ENCODE data around the gene BDH1. TPM values are rescaled to one million over a fixed set of nuclear protein-coding genes. Genes with fewer than 3 reads are reported as not detected.

BDH1 gene
- total and polyA plus RNA-seq, 2 donors: 6.9 to 13.7 TPM

DNA sequence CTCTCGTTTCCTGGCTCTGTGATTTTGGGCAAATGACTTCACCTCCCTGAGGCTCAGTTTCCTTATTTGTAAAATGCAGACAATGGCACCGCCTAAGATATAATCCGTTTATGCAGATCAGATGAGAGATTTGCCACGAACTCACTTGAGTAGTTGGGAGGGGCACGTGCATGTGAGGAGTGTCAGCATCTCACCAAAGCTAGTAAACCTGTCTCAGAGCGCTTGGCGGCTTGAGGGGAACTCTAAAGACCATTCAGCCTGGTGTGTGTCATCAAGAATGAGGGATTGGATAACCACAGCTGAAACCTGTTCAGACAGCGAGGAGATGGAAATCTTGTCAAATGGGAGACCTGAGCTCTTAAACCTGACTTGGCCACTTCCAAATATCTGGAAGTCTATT is 48.7 kb downstream of the BDH1 start:
- no peaks in the 10 kb centered on the region for H3K4me1 ChIP-seq (ENCODE audit: insufficient read depth)
- no peak for DNase-seq (ENCODE audit: extremely low spot score)
- H3K27ac ChIP-seq (ENCODE audit: low read depth): no peak overlapping the region
- no peak overlapping the region for H3K4me3 ChIP-seq (ENCODE audit: low read depth, low read length)
- H3K36me3 ChIP-seq (ENCODE audit: insufficient read depth): no peaks in the 10 kb centered on the region
- 79% methylated on average over 8 of the region's 8 CpGs for WGBS

DNA sequence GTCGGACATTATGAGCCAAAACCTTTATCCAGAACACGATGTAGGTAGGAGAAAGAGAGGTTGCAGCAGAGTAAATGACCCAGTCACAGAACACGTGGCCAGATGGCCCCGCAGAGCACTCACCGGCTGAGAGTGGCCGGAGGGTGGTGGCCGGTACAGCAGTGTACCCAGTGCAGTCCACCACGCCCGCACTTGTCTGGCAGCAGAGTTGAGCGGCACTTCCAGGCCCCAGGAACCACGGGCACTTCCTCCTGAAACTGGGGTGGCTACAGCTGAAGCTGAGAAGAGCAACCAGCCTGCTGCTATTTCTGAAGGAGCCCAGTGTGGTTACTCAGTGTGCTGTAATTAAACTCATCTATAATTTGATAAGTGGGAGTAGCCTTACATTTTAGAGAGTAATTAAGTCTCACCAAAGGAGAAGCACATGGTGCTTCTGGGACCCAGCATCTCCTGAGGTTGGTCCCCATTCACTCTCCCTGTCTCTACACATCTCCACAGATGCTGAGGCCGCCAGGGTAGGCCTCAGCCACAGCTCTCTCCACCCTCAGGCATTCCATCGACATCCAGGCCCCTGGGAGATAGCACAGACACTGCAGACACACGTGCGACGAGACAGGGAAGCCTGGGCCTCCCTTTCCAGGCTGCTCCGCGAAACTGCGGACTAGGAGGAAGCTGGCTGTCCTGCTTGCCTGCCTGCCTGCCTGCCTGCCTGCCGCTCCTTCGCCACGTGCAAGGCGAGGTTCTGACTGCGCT is 49.8 kb downstream of the BDH1 start:
- DNase-seq (ENCODE audit: extremely low spot score): no peak
- 86% methylated on average over 24 of the region's 24 CpGs for WGBS
- Histone ChIP-seq H3K4me1 (ENCODE audit: insufficient read depth) (no peaks in the 10 kb centered on the region), H3K36me3 (ENCODE audit: insufficient read depth) (no peaks in the 10 kb centered on the region), H3K27ac (ENCODE audit: low read depth) (no peak overlapping the region), H3K4me3 (ENCODE audit: low read depth, low read length) (no peak overlapping the region)

GRCh38 chr3:197504641-197505121 is 51.1 kb downstream of the BDH1 start:
- 55% methylated on average over 15 of the region's 15 CpGs for WGBS
- no peak for DNase-seq (ENCODE audit: extremely low spot score)
- no peaks in the 10 kb centered on the region for H3K4me1 ChIP-seq (ENCODE audit: insufficient read depth)
- no peak overlapping the region for H3K27ac ChIP-seq (ENCODE audit: low read depth)
- no peak overlapping the region for H3K4me3 ChIP-seq (ENCODE audit: low read depth, low read length)
- H3K36me3 ChIP-seq (ENCODE audit: insufficient read depth): no peaks in the 10 kb centered on the region

DNA sequence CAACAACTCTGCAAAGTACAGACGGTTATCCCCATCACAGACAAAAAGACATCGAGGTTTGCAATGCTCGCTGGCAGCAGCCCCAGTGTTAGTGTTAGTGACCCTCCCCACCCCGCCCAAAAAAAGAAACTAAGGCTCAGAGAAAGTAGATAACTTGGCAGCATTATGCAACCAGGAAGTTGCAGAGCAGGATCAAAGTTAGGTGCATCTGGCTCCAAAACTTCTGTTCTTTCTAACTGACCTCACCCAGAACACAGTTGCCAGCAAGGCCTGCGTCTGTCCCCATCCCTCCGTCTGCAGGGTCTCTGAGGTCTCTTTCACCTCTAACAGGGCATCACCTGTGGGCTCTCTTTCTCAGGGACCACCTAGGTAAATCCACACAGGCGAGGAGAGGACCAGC is 51.5 kb downstream of the BDH1 start:
- Histone ChIP-seq H3K36me3 (ENCODE audit: insufficient read depth) (no peaks in the 10 kb centered on the region), H3K4me1 (ENCODE audit: insufficient read depth) (no peaks in the 10 kb centered on the region), H3K27ac (ENCODE audit: low read depth) (no peak overlapping the region), H3K4me3 (ENCODE audit: low read depth, low read length) (no peak overlapping the region)
- DNase-seq (ENCODE audit: extremely low spot score): no peak
- 51% methylated on average over 7 of the region's 7 CpGs for WGBS

GRCh38 chr3:197503652-197504051 is 52.1 kb downstream of the BDH1 start:
- H3K36me3 ChIP-seq (ENCODE audit: insufficient read depth): no peaks in the 10 kb centered on the region
- no peaks in the 10 kb centered on the region for H3K4me1 ChIP-seq (ENCODE audit: insufficient read depth)
- 72% methylated on average over 1 of the region's 1 CpG for WGBS
- H3K4me3 ChIP-seq (ENCODE audit: low read depth, low read length): no peak overlapping the region
- H3K27ac ChIP-seq (ENCODE audit: low read depth): no peak overlapping the region
- no peak for DNase-seq (ENCODE audit: extremely low spot score)

DNA sequence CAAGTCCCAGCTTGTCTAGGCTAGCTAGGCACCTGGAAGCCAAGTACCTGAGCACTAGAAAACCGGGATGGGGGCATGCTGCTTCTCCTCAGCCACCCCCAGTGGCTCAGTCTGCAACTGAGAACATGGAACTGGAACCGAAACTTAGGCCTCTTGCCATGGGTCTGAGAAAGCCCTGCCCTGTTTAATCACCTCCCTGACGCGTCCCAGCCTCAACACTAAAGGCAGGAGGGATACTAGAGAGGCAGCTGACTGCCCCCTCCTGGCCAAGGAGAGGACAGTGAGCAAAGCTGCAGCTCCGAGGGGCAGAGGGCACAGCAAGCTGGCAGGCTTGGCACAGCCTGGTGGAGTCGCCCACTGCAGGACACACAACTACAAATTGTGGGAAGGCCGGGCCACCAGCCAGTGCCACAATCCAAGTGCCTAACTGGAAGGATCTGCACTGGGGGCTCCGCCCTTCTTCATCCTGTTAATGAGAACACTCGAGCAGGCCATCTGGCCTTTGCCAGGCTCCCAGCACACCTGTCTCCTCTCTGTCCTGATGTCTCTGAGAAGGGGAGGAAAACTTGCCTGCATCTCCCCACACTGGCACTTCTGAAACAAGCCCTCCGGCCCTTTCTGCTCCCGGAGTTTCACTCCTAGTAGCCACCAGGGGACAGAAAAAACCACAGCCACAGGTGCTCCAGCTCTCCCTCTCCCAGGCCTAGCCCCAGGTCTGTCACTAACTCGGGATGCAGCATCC is 53.7 kb downstream of the BDH1 start:
- Histone ChIP-seq H3K27ac (ENCODE audit: low read depth) (no peak overlapping the region), H3K4me3 (ENCODE audit: low read depth, low read length) (no peak overlapping the region), H3K4me1 (ENCODE audit: insufficient read depth) (no peaks in the 10 kb centered on the region), H3K36me3 (ENCODE audit: insufficient read depth) (no peaks in the 10 kb centered on the region)
- DNase-seq (ENCODE audit: extremely low spot score): no peak
- 81% methylated on average over 12 of the region's 12 CpGs for WGBS

DNA sequence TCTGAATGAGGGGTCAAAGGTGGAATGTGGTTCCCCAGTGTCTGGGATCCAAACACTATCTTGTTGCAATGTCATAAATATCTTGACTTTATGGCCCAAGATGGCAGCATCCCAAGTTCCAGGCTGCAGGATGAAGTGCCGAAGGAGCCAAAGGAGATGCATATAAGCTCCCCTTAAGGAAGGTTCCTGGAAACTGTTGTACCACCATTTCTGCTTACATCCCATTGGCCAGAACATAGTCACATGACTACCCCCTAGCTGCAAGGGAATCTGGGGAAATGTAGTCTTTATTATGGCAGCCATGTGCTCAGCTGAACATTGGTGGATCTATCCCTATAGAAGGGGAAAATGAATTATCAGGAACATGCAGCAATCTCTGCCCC is 54.3 kb downstream of the BDH1 start:
- WGBS: 68% methylated on average over 1 of the region's 1 CpG
- Histone ChIP-seq H3K4me3 (ENCODE audit: low read depth, low read length) (no peak overlapping the region), H3K4me1 (ENCODE audit: insufficient read depth) (no peaks in the 10 kb centered on the region), H3K27ac (ENCODE audit: low read depth) (no peak overlapping the region), H3K36me3 (ENCODE audit: insufficient read depth) (no peaks in the 10 kb centered on the region)
- no peak for DNase-seq (ENCODE audit: extremely low spot score)

GRCh38 chr3:197500812-197501211 is 55.0 kb downstream of the BDH1 start:
- H3K4me3 ChIP-seq (ENCODE audit: low read depth, low read length): no peak overlapping the region
- no peak for DNase-seq (ENCODE audit: extremely low spot score)
- H3K36me3 ChIP-seq (ENCODE audit: insufficient read depth): no peaks in the 10 kb centered on the region
- no peaks in the 10 kb centered on the region for H3K4me1 ChIP-seq (ENCODE audit: insufficient read depth)
- H3K27ac ChIP-seq (ENCODE audit: low read depth): no peak overlapping the region

DNA sequence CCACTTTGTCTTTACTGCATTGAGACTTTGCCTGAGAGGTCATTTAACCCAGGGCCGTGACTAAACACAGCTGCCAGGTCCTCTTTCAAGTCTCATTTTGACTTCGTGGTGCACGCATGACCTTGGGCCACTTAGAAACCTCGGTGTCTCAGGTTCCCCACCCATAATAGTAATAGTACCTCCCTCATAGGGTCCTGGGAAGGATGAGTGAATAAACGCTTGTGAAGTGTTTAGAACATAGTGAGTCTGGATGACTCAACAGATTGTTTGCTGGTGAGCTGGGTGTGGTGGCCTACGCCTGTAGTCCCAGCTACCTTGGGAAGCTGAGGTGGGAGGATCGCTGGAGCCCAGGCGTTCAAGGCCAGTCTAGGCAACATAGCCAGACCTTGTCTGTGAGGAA is 56.3 kb downstream of the BDH1 start:
- Histone ChIP-seq H3K27ac (ENCODE audit: low read depth) (no peak overlapping the region), H3K4me3 (ENCODE audit: low read depth, low read length) (no peak overlapping the region), H3K4me1 (ENCODE audit: insufficient read depth) (no peaks in the 10 kb centered on the region), H3K36me3 (ENCODE audit: insufficient read depth) (no peaks in the 10 kb centered on the region)
- no peak for DNase-seq (ENCODE audit: extremely low spot score)
- WGBS: 91% methylated on average over 8 of the region's 8 CpGs

- WGBS: 89% methylated on average over 60 of the region's 60 CpGs
- H3K4me3 ChIP-seq (ENCODE audit: low read depth, low read length): no peak overlapping the region
- no peak for DNase-seq (ENCODE audit: extremely low spot score)
- no peaks in the 10 kb centered on the region for H3K4me1 ChIP-seq (ENCODE audit: insufficient read depth)
- H3K27ac ChIP-seq (ENCODE audit: low read depth): no peak overlapping the region
- H3K36me3 ChIP-seq (ENCODE audit: insufficient read depth): no peaks in the 10 kb centered on the region
Measured at GRCh38 chr3:197498499-197499241, 57.1 kb downstream of the BDH1 start.

DNA sequence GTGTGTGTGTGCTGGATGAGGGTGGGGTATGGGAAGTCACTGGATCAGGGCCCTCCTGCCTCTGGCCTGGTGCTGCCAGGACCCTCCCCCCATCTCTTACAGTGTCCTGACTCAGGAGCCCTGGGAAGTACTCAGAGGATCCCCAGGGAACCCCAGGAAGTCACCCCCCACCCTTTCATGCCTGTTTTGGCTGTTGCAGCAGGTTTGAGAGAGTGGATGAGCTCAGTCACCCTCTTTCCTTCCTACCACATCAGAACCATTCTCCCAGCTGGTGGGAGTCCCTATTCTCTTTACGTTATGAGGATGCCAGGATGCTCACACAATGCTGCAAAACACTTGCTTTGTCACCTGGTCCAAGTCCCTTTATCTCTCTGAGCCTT is 59.0 kb downstream of the BDH1 start:
- Histone ChIP-seq H3K4me1 (ENCODE audit: insufficient read depth) (no peaks in the 10 kb centered on the region), H3K27ac (ENCODE audit: low read depth) (no peak overlapping the region), H3K4me3 (ENCODE audit: low read depth, low read length) (no peak overlapping the region), H3K36me3 (ENCODE audit: insufficient read depth) (no peaks in the 10 kb centered on the region)
- whole genome bisulfite sequencing: 91% methylated on average over 1 of the region's 1 CpG
- no peak for DNase-seq (ENCODE audit: extremely low spot score)

DNA sequence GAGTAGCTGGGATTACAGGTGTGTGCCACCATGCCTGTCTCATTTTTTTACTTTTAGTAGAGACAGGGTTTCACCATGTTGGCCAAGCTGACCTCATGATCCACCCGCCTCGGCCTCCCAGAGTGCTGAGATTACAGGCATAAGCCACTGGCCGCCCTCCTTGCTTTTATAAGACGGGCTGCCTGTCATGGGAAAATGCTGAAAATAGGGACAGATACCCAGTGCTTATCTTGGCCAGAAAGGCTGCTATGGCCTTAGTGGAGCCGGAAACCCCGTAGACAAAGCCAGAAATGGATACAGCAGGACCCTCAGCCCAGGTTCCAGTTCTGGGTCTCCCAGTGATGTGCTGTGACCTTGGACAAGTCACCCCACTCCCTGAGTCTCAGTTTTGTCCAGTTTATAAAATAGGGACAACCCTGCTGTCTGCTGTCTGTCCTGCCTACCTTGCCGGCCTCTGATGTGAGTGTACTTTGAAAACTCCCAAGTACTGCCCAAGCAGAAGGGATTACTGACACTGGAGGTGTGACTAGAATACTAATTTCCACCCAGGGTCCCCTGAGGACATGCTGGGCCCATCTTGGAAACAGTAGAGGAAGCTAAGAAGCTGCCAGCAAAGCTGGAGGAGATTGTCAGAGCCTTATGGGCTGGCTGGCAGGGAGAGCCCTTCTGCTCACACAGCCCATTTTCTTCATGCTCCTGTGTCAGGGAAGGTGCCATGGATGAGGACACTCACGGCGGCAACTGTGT is 59.6 kb downstream of the BDH1 start:
- no peak for DNase-seq (ENCODE audit: extremely low spot score)
- WGBS: 87% methylated on average over 9 of the region's 9 CpGs
- Histone ChIP-seq H3K4me1 (ENCODE audit: insufficient read depth) (no peaks in the 10 kb centered on the region), H3K4me3 (ENCODE audit: low read depth, low read length) (no peak overlapping the region), H3K36me3 (ENCODE audit: insufficient read depth) (no peaks in the 10 kb centered on the region), H3K27ac (ENCODE audit: low read depth) (no peak overlapping the region)

- Histone ChIP-seq H3K27ac (ENCODE audit: low read depth) (no peak overlapping the region), H3K4me3 (ENCODE audit: low read depth, low read length) (no peak overlapping the region), H3K36me3 (ENCODE audit: insufficient read depth) (no peaks in the 10 kb centered on the region), H3K4me1 (ENCODE audit: insufficient read depth) (no peaks in the 10 kb centered on the region)
- 76% methylated on average over 5 of the region's 5 CpGs for WGBS
- DNase-seq (ENCODE audit: extremely low spot score): no peak
Measured at GRCh38 chr3:197495499-197495898, 60.3 kb downstream of the BDH1 start.

Measured in urinary bladder (tissue), 4 donors.